ENCODE measurements around the gene OLIG2.

OLIG2 gene

DNA sequence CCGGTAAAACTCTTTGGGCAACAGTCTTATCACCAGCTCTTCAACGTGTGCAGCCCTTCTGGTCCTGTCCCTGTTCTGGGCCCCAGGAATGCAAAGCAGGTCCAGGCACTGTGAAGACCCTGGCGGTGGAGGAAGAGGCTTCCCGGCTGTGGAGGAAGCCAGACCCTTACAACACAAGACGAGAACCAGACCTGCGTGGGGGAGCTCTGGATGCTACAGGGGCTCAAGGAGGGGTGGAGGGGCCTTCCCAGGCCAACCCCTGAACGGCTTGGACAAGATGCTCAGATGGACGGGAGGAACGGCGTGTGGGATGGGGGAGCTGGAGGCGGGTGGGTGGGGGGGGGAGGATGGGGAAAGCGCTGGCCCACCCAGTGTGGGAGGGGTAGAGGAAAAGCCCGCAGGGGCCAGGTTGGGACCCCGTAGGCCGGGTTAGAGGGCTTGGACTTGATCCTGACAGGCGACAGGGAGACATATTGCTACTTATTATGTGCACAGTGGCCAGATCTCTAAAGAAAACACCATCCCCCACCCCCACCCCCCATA lies 5.1 kb upstream of the OLIG2 start:
- FAIRE-seq, result no peak

DNA sequence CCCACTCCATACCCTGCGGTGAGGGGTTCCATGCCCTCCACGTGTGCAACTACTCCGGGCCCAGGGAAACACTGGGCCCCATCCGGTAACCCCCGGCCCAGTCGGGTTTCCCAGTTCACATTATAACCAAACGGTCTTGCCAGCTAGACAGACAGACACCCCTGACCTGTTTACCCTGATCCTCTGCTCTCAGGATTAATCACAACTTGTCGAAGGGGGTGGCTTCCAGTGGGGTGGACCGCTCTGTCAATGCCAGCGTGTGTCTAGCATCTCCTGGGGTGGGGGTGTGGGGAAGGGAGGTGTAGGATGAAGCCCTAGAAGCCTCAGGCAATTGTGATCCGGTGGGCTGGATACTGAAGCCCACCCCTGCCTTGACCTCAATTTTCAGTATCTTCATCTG lies 4.6 kb upstream of the OLIG2 start:
- FAIRE-seq, result no peak

DNA sequence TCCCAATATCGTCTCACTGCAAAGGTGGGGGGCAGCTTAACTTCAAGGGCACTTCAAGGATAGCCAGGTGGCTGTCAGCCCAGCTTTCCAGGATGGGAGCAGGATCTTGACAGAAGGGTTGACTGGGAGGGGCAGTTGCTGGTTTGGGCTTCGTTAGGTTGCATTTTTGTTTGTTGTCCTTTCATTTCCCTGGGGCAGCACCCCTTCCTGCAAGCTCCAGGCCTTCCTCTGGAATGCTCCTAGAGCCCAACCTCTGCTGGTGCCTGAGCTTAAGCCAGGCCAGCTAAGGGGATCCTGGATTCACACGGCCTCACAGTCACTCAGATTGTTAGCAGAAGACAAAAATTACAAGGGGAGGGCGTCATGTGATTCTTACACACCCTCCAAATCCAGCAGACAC lies 4.1 kb upstream of the OLIG2 start:
- FAIRE-seq, result no peak

DNA sequence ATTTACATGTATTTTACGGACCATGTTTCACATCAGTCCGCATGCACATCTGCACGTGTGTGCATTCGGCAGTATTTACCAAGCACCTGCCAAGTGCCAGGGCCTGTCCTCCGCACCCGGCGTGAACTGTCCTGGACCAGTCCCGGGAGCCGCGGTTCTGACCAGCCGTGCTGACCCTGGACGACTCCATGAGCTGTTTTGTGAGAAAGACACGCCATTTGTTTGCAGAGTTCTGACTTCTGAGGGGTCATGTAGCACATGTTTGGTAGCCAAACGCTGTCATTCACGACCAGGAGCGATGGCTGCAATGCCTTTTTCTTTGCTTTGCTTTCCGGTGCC lies 3.3 kb upstream of the OLIG2 start:
- FAIRE-seq, result no peak

DNA sequence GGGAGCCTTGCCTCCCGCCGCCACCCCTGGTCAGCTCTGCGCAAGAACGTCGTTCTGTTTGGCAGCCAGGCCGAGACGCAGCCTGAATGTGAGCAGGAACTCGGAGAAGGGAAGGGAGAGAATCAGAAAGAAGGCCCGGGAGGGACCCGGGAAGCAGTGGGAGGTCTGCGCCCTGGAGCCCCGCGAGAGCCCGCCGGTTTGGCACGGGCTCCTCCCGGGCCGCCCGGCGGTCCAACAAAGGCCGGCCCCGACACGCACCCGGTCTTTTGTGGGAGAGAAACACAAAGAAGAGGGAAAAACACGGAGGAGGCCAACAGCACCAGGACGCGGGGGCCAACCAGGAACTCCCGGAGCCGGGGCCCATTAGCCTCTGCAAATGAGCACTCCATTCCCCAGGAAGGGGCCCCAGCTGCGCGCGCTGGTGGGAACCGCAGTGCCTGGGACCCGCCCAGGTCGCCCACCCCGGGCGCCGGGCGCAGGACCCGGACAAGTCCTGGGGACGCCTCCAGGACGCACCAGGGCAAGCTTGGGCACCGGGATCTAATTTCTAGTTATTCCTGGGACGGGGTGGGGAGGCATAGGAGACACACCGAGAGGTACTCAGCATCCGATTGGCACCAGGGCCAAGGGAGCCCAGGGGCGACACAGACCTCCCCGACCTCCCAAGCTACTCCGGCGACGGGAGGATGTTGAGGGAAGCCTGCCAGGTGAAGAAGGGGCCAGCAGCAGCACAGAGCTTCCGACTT lies 2.7 kb upstream of the OLIG2 start:
- FAIRE-seq, result no peak

DNA sequence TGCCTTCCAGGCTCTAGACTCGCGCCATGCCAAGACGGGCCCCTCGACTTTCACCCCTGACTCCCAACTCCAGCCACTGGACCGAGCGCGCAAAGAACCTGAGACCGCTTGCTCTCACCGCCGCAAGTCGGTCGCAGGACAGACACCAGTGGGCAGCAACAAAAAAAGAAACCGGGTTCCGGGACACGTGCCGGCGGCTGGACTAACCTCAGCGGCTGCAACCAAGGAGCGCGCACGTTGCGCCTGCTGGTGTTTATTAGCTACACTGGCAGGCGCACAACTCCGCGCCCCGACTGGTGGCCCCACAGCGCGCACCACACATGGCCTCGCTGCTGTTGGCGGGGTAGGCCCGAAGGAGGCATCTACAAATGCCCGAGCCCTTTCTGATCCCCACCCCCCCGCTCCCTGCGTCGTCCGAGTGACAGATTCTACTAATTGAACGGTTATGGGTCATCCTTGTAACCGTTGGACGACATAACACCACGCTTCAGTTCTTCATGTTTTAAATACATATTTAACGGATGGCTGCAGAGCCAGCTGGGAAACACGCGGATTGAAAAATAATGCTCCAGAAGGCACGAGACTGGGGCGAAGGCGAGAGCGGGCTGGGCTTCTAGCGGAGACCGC lies 2.0 kb upstream of the OLIG2 start:
- FAIRE-seq, result no peak

DNA sequence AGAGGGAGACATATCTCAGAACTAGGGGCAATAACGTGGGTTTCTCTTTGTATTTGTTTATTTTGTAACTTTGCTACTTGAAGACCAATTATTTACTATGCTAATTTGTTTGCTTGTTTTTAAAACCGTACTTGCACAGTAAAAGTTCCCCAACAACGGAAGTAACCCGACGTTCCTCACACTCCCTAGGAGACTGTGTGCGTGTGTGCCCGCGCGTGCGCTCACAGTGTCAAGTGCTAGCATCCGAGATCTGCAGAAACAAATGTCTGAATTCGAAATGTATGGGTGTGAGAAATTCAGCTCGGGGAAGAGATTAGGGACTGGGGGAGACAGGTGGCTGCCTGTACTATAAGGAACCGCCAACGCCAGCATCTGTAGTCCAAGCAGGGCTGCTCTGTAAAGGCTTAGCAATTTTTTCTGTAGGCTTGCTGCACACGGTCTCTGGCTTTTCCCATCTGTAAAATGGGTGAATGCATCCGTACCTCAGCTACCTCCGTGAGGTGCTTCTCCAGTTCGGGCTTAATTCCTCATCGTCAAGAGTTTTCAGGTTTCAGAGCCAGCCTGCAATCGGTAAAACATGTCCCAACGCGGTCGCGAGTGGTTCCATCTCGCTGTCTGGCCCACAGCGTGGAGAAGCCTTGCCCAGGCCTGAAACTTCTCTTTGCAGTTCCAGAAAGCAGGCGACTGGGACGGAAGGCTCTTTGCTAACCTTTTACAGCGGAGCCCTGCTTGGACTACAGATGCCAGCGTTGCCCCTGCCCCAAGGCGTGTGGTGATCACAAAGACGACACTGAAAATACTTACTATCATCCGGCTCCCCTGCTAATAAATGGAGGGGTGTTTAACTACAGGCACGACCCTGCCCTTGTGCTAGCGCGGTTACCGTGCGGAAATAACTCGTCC lies 1.3 kb upstream of the OLIG2 start:
- no peak for FAIRE-seq

DNA sequence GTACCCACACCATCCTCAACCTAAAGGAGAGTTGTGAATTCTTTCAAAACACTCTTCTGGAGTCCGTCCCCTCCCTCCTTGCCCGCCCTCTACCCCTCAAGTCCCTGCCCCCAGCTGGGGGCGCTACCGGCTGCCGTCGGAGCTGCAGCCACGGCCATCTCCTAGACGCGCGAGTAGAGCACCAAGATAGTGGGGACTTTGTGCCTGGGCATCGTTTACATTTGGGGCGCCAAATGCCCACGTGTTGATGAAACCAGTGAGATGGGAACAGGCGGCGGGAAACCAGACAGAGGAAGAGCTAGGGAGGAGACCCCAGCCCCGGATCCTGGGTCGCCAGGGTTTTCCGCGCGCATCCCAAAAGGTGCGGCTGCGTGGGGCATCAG lies 638 bp upstream of the OLIG2 start:
- no peak for FAIRE-seq

DNA sequence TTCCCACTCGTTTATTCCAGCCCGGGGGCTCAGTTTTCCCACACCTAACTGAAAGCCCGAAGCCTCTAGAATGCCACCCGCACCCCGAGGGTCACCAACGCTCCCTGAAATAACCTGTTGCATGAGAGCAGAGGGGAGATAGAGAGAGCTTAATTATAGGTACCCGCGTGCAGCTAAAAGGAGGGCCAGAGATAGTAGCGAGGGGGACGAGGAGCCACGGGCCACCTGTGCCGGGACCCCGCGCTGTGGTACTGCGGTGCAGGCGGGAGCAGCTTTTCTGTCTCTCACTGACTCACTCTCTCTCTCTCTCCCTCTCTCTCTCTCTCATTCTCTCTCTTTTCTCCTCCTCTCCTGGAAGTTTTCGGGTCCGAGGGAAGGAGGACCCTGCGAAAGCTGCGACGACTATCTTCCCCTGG lies 716 bp downstream of the OLIG2 start:
- FAIRE-seq, result no peak

DNA sequence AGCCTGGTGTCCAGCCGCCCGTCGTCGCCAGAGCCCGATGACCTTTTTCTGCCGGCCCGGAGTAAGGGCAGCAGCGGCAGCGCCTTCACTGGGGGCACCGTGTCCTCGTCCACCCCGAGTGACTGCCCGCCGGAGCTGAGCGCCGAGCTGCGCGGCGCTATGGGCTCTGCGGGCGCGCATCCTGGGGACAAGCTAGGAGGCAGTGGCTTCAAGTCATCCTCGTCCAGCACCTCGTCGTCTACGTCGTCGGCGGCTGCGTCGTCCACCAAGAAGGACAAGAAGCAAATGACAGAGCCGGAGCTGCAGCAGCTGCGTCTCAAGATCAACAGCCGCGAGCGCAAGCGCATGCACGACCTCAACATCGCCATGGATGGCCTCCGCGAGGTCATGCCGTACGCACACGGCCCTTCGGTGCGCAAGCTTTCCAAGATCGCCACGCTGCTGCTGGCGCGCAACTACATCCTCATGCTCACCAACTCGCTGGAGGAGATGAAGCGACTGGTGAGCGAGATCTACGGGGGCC lies 1.2 kb downstream of the OLIG2 start:
- FAIRE-seq, result no peak

DNA sequence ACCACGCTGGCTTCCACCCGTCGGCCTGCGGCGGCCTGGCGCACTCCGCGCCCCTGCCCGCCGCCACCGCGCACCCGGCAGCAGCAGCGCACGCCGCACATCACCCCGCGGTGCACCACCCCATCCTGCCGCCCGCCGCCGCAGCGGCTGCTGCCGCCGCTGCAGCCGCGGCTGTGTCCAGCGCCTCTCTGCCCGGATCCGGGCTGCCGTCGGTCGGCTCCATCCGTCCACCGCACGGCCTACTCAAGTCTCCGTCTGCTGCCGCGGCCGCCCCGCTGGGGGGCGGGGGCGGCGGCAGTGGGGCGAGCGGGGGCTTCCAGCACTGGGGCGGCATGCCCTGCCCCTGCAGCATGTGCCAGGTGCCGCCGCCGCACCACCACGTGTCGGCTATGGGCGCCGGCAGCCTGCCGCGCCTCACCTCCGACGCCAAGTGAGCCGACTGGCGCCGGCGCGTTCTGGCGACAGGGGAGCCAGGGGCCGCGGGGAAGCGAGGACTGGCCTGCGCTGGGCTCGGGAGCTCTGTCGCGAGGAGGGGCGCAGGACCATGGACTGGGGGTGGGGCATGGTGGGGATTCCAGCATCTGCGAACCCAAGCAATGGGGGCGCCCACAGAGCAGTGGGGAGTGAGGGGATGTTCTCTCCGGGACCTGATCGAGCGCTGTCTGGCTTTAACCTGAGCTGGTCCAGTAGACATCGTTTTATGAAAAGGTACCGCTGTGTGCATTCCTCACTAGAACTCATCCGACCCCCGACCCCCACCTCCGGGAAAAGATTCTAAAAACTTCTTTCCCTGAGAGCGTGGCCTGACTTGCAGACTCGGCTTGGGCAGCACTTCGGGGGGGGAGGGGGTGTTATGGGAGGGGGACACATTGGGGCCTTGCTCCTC lies 1.9 kb downstream of the OLIG2 start:
- no peak for FAIRE-seq

DNA sequence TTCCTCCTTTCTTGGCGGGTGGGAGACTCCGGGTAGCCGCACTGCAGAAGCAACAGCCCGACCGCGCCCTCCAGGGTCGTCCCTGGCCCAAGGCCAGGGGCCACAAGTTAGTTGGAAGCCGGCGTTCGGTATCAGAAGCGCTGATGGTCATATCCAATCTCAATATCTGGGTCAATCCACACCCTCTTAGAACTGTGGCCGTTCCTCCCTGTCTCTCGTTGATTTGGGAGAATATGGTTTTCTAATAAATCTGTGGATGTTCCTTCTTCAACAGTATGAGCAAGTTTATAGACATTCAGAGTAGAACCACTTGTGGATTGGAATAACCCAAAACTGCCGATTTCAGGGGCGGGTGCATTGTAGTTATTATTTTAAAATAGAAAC lies 2.5 kb downstream of the OLIG2 start:
- no peak for FAIRE-seq

DNA sequence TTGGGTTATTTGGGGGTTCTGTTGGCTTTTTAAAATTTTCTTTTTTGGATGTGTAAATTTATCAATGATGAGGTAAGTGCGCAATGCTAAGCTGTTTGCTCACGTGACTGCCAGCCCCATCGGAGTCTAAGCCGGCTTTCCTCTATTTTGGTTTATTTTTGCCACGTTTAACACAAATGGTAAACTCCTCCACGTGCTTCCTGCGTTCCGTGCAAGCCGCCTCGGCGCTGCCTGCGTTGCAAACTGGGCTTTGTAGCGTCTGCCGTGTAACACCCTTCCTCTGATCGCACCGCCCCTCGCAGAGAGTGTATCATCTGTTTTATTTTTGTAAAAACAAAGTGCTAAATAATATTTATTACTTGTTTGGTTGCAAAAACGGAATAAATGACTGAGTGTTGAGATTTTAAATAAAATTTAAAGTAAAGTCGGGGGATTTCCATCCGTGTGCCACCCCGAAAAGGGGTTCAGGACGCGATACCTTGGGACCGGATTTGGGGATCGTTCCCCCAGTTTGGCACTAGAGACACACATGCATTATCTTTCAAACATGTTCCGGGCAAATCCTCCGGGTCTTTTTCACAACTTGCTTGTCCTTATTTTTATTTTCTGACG lies 3.1 kb downstream of the OLIG2 start:
- no peak for FAIRE-seq

DNA sequence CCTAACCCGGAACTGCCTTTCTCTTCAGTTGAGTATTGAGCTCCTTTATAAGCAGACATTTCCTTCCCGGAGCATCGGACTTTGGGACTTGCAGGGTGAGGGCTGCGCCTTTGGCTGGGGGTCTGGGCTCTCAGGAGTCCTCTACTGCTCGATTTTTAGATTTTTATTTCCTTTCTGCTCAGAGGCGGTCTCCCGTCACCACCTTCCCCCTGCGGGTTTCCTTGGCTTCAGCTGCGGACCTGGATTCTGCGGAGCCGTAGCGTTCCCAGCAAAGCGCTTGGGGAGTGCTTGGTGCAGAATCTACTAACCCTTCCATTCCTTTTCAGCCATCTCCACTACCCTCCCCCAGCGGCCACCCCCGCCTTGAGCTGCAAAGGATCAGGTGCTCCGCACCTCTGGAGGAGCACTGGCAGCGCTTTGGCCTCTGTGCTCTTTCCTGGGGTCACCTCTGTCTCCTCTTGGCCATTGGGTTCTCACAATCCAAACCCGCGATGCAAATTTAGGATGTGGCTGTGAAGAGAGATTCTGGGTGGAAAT lies 3.7 kb downstream of the OLIG2 start:
- no peak for FAIRE-seq

DNA sequence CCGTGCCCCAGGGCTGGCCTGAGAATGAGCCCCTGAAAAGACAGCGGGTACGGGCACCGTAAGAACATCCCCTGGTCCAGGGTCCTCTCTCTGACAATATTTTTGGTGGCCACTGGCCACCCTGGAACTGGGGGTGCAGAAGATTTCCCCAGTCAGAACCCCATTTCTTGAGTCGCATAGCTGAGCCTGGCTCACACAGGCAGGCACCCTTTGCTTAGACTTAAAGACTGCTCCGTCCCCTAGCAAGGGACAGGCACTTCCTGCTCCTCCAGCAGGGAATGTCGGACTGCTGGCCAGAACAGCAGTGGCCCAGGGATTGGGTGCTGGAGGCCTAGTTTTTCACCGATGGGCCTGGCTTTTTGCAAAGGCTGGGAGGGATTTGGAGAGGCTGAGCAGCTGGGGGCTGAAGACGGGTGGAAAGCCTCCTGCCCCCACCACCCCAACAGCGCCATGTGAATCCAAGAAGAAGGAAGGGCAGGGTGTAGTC lies 4.3 kb downstream of the OLIG2 start:
- no peak for FAIRE-seq

DNA sequence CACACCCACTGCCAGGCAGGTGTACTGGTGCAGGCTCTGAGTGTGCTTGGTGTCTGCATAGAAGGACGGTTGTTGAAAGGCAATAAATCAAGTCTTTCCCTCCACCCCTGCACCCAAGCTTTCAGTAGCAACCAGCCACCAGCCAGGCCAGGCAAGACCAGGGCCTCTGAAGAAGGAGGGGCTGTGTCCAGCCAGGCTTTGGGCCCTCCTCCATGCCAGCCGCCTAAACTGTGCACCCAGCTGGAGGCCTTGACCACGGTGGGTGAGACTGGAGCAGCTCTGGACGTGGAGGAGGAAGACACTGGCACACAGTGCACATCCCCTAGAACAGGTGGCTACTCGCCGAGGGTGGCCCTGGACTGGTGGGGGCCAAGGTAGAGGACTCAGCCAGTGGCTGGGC lies 4.9 kb downstream of the OLIG2 start:
- no peak for FAIRE-seq

DNA sequence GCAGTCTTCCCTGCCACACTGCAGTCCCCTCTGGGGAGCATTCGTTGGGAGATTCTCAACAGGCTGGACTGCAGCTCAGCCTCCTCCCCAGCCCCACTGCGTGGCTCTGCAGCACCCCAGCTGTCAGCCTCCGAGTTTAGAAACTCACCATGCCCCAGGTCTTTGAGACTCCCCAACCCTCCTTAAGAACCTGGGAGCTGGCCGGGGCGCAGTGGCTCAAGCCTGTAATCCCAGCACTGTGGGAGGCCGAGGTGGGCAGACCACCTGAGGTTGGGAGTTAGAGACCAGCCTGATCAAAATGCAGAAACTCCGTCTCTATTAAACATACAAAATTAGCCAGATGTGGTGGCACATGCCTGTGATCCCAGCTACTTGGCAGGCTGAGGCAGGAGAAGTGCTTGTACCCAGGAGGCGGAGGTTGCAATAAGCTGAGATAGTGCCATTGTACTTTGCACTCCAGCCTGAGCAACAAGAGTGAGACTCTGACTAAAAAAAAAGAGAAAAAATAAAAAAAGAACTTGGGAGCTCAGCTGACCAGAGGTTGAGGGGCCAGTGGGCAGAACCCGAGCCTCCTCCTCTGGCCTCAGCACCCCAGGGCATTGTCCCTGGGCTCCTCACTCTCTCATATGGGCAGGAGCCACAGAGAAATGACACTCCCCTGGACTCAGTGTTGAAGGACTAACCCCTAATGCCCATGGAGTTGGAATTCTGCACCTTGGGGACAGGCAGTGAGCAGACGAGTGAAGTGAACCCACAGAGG lies 5.6 kb downstream of the OLIG2 start:
- no peak for FAIRE-seq

DNA sequence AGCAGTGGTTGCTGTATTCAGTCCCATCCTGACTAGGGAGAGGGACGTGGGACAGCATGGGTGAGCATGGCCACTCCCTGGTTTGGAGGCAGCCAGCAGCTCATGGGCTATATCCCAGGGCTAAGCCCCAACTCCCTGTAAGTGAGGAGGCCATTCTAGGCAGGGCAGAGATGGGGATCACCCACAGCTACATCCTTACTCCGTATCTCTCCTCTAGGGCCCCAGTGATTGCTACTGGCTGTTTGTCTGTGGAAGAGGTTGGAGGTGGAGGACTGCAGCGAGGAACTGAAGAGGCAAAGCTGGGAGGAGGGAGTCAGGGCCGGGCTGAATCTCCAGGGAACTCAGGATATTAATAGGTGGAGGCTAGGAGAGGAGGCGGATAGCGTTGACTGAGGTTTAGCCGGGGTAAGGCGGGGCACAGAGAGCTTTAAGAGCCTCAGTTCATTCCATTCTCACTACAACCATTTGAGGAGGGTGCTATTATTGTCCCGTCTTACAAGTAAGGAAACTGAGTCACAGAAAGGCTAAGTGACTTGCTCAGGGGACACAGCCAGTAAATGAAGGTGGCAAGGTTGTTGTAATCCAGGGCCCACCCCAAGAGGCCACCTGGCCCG lies 6.8 kb downstream of the OLIG2 start:
- FAIRE-seq, result no peak

DNA sequence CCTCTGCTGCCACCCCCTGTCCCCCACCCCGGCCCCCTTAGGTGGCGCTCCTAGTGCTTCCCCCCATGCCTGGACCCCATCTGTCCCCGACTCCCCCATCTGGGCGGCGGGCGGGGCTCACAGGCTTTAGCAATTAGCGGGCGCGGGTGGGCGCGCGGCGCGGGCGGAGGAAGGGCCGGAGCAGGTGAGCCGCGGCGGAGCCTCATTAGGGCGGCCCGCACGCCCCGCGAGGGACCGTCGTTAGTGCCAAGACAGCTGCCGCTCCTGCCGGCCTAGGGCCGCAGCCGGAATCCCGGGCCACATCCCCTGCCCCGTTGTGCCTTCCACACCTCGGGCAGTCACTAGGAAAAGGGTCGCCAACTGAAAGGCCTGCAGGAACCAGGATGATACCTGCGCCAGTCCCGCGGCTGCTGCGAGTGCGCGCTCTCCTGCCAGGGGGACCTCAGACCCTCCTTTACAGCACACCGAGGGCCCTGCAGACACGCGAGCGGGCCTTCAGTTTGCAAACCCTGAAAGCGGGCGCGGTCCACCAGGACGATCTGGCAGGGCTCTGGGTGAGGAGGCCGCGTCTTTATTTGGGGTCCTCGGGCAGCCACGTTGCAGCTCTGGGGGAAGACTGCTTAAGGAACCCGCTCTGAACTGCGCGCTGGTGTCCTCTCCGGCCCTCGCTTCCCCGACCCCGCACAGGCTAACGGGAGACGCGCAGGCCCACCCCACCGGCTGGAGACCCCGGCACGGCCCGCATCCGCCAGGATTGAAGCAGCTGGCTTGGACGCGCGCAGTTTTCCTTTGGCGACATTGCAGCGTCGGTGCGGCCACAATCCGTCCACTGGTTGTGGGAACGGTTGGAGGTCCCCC lies 7.6 kb downstream of the OLIG2 start:
- no peak for FAIRE-seq
